ENCODE data around the gene ESYT3. TPM values are rescaled to one million over a fixed set of nuclear protein-coding genes. Genes with fewer than 3 reads are reported as not detected.

ESYT3 gene
- total and polyA plus RNA-seq, 2 donors, result 0.09 to 0.27 TPM

- Histone ChIP-seq H3K27me3 (ENCODE audit: control insufficient read depth in 2 of 2, insufficient read depth in 1 of 2, low read length in 1 of 2) (no peaks in the 10 kb centered on the region), H3K4me1 (ENCODE audit: control insufficient read depth in 2 of 2, insufficient read depth in 2 of 2, low read length in 2 of 2) (no peaks in the 10 kb centered on the region), H3K36me3 (ENCODE audit: control insufficient read depth in 2 of 2, insufficient read depth in 2 of 2, low read length in 1 of 2) (no peaks in the 10 kb centered on the region), H3K27ac (ENCODE audit: low read depth in 1 of 2, low read length in 1 of 2) (no peak overlapping the region), H3K4me3 (ENCODE audit: low read length in 2 of 2) (no peak overlapping the region), H3K9me3 (ENCODE audit: control insufficient read depth in 2 of 2, insufficient read depth in 1 of 2, low read length in 1 of 2) (no peaks in the 10 kb centered on the region)
- DNase-seq (ENCODE audit: low read depth in 6 of 9, low spot score in 9 of 9), result no peak
- 93% methylated on average over 13 of the region's 13 CpGs for WGBS
Measured at GRCh38 chr3:138455801-138456716, 21.6 kb downstream of the ESYT3 start.

DNA sequence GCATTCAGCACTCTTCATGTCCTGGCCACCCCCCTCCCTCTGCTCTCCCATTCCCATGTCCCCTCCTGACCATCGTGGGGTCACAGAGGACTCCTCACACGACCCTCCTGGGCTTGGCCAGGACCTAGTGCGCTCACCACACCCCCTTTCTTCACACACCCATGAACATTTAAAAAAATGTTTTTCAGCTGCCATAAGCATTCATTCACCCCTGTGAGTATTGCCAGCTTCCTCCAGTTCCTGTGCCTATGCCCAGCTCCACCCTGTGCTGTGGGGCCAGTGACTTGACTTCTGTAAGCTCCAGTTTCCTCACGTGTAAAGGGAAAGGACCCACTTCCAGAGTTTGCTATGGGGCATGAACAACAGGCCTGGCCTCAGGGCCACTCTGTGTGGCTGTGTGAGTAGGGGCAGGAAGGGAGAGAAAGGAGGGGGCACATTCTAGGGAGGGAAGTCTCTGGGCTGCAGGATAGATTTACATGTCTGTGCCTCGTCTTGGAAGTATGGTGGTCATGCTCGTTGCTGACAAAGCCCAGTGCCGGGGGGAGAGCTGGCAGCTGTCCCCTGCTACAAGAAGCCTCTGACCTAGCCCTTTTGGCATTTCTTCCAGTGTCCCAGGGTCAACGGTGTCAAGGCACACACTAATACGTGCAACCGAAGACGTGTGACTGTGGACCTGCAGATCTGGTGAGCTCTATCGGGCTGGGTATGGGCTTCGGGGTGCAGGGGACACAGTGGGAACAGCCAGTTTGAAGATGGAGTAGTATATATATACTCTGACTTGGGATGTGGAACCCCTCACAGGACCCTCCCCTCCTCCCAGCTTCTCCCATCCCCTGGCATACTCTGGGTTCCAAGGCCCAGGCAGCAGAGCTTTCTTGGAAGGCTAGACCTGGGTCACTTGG, 22.8 kb downstream of the ESYT3 start:
- Histone ChIP-seq H3K4me1 (ENCODE audit: control insufficient read depth in 2 of 2, insufficient read depth in 2 of 2, low read length in 2 of 2) (no peaks in the 10 kb centered on the region), H3K4me3 (ENCODE audit: low read length in 2 of 2) (no peak overlapping the region), H3K36me3 (ENCODE audit: control insufficient read depth in 2 of 2, insufficient read depth in 2 of 2, low read length in 1 of 2) (no peaks in the 10 kb centered on the region), H3K27me3 (ENCODE audit: control insufficient read depth in 2 of 2, insufficient read depth in 1 of 2, low read length in 1 of 2) (no peaks in the 10 kb centered on the region), H3K27ac (ENCODE audit: low read depth in 1 of 2, low read length in 1 of 2) (no peak overlapping the region), H3K9me3 (ENCODE audit: control insufficient read depth in 2 of 2, insufficient read depth in 1 of 2, low read length in 1 of 2) (no peaks in the 10 kb centered on the region)
- whole genome bisulfite sequencing, result 92% methylated on average over 13 of the region's 13 CpGs
- DNase-seq (ENCODE audit: low read depth in 6 of 9, low spot score in 9 of 9), result no peak

GRCh38 chr3:138457863-138458735, 23.7 kb downstream of the ESYT3 start:
- Histone ChIP-seq H3K36me3 (ENCODE audit: control insufficient read depth in 2 of 2, insufficient read depth in 2 of 2, low read length in 1 of 2) (no peaks in the 10 kb centered on the region), H3K9me3 (ENCODE audit: control insufficient read depth in 2 of 2, insufficient read depth in 1 of 2, low read length in 1 of 2) (no peaks in the 10 kb centered on the region), H3K27me3 (ENCODE audit: control insufficient read depth in 2 of 2, insufficient read depth in 1 of 2, low read length in 1 of 2) (no peaks in the 10 kb centered on the region), H3K4me3 (ENCODE audit: low read length in 2 of 2) (no peak overlapping the region), H3K27ac (ENCODE audit: low read depth in 1 of 2, low read length in 1 of 2) (no peak overlapping the region), H3K4me1 (ENCODE audit: control insufficient read depth in 2 of 2, insufficient read depth in 2 of 2, low read length in 2 of 2) (no peaks in the 10 kb centered on the region)
- DNase-seq (ENCODE audit: low read depth in 6 of 9, low spot score in 9 of 9), result no peak
- 89% methylated on average over 11 of the region's 11 CpGs for WGBS

DNA sequence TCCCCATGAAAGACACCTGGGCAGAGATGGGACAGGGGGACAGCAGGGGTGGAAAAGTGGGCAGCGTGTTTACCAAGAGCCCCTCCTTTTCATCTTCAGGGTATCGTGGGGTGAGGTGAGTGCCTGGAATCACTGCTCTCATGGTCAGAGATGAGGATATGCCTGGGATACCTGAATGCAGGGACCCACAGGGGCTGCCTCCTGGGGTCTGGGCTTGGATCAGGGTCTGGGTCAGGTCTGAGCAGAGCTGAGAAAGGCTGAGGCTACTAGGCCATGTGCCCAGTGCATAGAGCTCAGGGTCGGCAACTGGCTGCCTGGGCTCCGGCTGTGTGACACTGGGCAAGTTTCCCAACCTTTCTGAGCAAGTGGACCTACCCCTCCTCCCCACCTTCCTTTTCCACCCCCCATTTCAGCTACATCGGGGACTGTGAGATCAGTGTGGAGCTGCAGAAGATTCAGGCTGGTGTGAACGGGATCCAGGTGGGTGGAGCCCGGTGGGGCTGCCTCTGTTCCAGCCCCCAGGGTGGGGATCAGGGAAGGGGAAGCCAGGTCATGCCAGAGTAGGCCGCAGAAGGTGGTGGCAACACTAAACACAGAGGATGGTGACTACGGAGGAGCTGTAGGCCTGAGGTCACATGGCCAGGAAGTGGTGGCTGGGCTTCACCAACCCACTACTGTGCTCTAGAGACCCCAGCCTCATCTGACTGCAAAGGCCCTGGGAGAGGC, 24.5 kb downstream of the ESYT3 start:
- whole genome bisulfite sequencing, result 84% methylated on average over 9 of the region's 9 CpGs
- Histone ChIP-seq H3K27ac (ENCODE audit: low read depth in 1 of 2, low read length in 1 of 2) (no peak overlapping the region), H3K9me3 (ENCODE audit: control insufficient read depth in 2 of 2, insufficient read depth in 1 of 2, low read length in 1 of 2) (no peaks in the 10 kb centered on the region), H3K27me3 (ENCODE audit: control insufficient read depth in 2 of 2, insufficient read depth in 1 of 2, low read length in 1 of 2) (no peaks in the 10 kb centered on the region), H3K4me1 (ENCODE audit: control insufficient read depth in 2 of 2, insufficient read depth in 2 of 2, low read length in 2 of 2) (no peaks in the 10 kb centered on the region), H3K36me3 (ENCODE audit: control insufficient read depth in 2 of 2, insufficient read depth in 2 of 2, low read length in 1 of 2) (no peaks in the 10 kb centered on the region), H3K4me3 (ENCODE audit: low read length in 2 of 2) (no peak overlapping the region)
- no peak for DNase-seq (ENCODE audit: low read depth in 6 of 9, low spot score in 9 of 9)

DNA sequence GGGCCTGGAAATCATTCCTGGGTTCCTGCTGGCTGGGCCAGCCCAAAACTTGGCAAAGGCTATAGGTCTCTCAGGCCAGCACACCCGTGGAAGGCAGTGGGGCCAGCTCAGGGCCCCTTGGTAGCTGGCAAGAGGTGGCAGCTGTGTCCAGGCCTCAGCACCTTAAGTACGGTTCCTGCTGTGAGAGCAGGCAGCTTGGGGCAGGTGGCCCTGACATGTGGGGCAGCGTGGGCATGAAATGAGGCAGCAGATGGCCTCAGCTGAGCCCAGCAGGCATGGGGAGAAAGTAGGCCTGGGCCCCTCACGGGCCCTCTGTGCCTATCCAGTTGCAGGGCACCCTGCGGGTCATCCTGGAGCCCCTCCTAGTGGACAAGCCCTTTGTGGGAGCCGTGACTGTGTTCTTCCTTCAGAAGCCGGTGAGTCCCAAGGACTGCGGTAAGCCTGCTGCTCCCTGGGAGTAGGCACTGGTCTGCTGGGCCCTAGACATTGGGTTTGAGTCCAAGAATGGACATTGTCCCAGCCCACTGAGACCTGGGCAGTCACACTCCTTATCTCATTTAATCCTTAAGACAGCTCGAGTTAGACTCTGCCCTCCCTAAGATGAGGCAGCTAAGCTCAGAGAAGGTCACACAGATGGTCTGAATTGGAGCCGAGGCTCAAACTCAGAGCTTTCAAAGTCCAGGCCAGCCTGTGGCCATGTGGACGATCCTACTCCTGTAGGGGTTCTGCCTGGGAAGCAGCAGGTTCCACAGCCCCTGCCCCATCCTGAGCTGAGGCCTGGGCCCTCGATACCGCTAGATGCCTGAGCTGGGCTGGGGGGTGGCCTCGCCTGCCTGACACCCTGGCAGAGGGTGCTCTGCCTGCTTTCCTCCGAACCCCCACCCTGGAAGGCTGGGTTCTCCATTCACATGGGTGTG, 25.5 kb downstream of the ESYT3 start:
- Histone ChIP-seq H3K36me3 (ENCODE audit: control insufficient read depth in 2 of 2, insufficient read depth in 2 of 2, low read length in 1 of 2) (no peaks in the 10 kb centered on the region), H3K4me1 (ENCODE audit: control insufficient read depth in 2 of 2, insufficient read depth in 2 of 2, low read length in 2 of 2) (no peaks in the 10 kb centered on the region), H3K9me3 (ENCODE audit: control insufficient read depth in 2 of 2, insufficient read depth in 1 of 2, low read length in 1 of 2) (no peaks in the 10 kb centered on the region), H3K27me3 (ENCODE audit: control insufficient read depth in 2 of 2, insufficient read depth in 1 of 2, low read length in 1 of 2) (no peaks in the 10 kb centered on the region), H3K27ac (ENCODE audit: low read depth in 1 of 2, low read length in 1 of 2) (no peak overlapping the region), H3K4me3 (ENCODE audit: low read length in 2 of 2) (no peak overlapping the region)
- DNase-seq (ENCODE audit: low read depth in 6 of 9, low spot score in 9 of 9), result no peak
- 96% methylated on average over 15 of the region's 15 CpGs for WGBS

DNA sequence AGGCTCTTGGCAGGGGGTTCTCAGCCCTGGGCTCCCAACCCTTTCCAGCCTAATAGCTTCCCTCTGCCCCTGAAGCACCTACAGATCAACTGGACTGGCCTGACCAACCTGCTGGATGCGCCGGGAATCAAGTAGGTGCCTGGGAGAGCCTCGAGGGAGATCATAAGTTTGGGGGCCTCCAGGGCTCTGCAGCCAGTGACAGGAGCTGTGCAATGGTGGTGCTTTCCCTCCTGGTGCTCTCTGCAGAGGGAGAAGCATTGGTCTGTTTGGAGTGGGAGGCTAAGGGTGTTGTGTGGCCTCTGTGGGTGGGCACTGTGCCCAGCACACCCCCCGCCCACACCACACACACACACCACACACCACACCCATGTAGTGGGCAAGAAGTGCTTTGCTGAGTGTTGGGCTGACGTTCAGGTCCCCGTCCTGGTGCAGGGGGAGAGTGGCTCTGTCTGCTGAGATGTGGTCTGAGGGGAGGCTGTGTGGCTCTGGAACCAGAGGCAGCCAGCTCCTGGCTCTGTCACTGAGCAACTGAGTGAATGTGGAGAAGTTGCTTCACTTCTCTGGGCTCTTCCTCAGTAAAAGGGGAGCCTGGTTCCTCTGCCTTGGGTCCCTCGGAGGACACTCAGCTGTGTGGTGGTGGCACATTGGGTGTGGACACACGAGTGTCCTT, 26.3 kb downstream of the ESYT3 start:
- no peak overlapping the region for H3K27ac ChIP-seq (ENCODE audit: low read depth in 1 of 2, low read length in 1 of 2)
- WGBS, result 91% methylated on average over 8 of the region's 8 CpGs
- no peak for DNase-seq (ENCODE audit: low read depth in 6 of 9, low spot score in 9 of 9)
- H3K9me3 ChIP-seq (ENCODE audit: control insufficient read depth in 2 of 2, insufficient read depth in 1 of 2, low read length in 1 of 2), result no peaks in the 10 kb centered on the region
- H3K4me3 ChIP-seq (ENCODE audit: low read length in 2 of 2), result no peak overlapping the region
- H3K27me3 ChIP-seq (ENCODE audit: control insufficient read depth in 2 of 2, insufficient read depth in 1 of 2, low read length in 1 of 2), result no peaks in the 10 kb centered on the region
- no peaks in the 10 kb centered on the region for H3K36me3 ChIP-seq (ENCODE audit: control insufficient read depth in 2 of 2, insufficient read depth in 2 of 2, low read length in 1 of 2)
- H3K4me1 ChIP-seq (ENCODE audit: control insufficient read depth in 2 of 2, insufficient read depth in 2 of 2, low read length in 2 of 2), result no peaks in the 10 kb centered on the region

GRCh38 chr3:138461246-138461645, 26.8 kb downstream of the ESYT3 start:
- no peak for DNase-seq (ENCODE audit: low read depth in 6 of 9, low spot score in 9 of 9)
- Histone ChIP-seq H3K9me3 (ENCODE audit: control insufficient read depth in 2 of 2, insufficient read depth in 1 of 2, low read length in 1 of 2) (no peaks in the 10 kb centered on the region), H3K4me1 (ENCODE audit: control insufficient read depth in 2 of 2, insufficient read depth in 2 of 2, low read length in 2 of 2) (no peaks in the 10 kb centered on the region), H3K4me3 (ENCODE audit: low read length in 2 of 2) (no peak overlapping the region), H3K27ac (ENCODE audit: low read depth in 1 of 2, low read length in 1 of 2) (no peak overlapping the region), H3K36me3 (ENCODE audit: control insufficient read depth in 2 of 2, insufficient read depth in 2 of 2, low read length in 1 of 2) (no peaks in the 10 kb centered on the region), H3K27me3 (ENCODE audit: control insufficient read depth in 2 of 2, insufficient read depth in 1 of 2, low read length in 1 of 2) (no peaks in the 10 kb centered on the region)
- WGBS, result 93% methylated on average over 5 of the region's 5 CpGs
